Fibroblast of skin of abdomen (primary cell): ENCODE measurements around the gene FTH1.
A peak's percentile ranks its signal among the peaks of the same experiment; 100 is the strongest.
"Not testable (repeated sequence)": the region's sequence is repeated elsewhere in the genome, so short reads cannot be mapped to it uniquely, and the experiment has no call there.

Experiments
- DNase-seq: peaks from one replicate; pipeline ENCODE4 v3.0.0-alpha.2; 2013

FTH1 gene

DNA sequence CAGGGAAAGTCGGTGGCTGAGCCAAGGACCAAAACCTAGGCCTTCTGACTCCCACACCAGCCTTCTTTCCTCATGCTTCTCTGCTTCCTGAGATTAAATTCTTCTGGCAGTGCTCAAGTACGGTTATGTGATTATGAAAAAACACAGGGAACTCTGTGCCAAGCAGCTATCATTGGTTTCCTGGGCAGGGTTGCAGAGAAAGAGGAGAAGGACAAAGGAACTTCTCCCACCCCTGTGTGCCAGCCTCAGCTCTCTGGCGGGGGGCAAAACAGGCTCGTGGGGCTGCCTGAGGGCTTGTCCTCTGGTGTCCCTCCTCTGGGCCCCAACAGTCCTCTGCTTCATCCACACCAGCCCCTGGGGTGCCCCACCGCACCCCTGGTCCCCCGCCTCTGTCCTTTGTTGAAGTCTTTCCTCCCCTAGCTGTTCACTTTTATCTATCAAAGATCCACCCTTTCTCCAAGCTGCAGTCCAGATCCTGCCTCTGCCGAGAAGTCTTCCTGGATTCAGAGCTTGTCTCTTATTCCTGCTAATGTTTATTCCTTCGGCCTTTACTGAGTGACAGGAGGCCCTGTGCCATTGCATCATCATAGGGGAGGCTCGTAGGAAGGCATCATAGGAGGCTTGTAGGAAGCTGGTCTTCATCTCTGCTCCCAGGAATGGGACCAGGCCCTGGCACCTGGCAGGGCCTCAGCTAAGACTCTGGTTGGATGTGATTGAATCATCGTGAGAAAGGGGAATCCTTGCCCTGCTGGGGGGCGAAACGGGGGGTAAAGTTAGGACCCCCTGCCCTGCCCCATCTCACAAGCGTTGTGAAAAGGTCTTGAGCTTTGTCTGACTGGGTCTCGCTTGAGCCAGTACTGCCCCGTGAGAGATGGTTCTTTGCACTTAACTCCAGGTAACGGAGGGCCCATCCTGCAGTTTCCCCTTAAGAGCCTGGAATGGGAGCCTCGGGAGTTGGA lies 11.5 kb upstream of the FTH1 start:
- DNase-seq = no peak

DNA sequence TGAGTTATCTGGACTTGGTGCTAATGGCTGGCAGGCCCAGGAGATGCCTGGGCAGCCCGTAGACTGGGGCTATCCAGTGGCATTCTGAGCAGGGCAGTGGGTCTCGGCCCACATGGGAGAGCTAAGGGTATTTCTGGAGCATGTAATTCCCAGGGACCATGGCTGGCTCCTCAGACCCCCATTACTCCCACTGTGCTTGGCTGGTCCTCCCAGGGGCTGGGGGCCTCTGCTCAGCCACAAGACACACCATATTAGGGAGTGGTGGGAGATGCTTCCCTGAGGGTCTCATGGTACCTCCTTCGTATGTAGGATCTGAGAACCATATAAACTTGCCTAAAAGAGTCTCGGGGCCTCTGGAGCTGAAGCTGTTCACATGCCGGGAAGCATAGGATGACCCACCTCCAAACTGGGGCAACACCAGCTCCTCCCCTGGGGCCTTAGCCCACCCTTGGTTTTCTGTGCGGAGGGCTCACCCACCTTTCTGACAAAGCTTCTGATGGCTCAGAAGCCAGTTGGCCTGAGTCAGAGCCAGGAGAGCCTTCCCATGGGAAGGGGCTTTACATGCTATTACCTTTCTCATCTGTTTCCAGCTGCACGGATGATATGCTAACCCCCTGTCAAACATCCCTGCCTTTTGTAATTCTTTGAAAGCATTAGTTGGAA lies 9.5 kb upstream of the FTH1 start:
- no peak for DNase-seq

GRCh38 chr11:61976420-61976800 lies 9.0 kb upstream of the FTH1 start:
- no peak for DNase-seq

DNA sequence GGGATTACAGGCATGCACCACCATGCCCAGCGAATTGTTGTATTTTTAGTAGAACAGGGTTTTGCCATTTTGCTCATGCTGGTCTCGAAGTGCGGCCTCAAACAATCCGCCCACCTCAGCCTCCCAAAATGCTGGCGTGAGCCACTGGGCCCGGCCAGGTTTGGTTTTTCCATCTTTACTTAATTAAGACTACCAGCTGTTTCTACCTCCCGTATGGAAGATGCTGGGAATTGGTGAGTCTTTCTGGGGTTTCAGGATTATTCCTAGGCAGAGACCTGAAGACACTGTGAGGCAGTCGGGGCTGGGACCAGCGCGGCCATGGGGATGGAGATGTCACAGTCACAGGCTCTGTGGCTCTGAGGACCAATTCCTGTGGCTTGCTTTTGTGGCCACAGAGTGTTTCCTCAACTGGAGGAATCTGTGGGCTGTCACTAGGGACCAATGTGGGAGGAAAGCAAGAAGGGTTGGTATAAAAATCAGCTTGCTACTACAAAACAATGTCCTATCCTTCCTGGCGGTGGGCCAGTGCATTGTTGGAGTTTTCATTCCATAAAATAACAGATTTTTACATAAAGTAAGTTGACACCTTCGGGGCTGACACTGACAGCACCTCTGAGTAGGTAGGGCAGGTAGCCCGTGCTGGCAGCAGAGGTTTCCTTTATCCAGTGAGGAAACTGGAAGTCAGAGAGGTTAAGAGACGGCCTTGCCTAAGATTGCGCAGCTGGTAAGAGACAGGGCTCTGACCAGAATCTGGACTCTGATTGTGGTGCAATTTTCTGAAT lies 8.4 kb upstream of the FTH1 start:
- DNase-seq = no peak

GRCh38 chr11:61974766-61975631 lies 7.6 kb upstream of the FTH1 start:
- no peak for DNase-seq

- DNase-seq = no peak
Observed at GRCh38 chr11:61973476-61974162, 6.2 kb upstream of the FTH1 start.

DNA sequence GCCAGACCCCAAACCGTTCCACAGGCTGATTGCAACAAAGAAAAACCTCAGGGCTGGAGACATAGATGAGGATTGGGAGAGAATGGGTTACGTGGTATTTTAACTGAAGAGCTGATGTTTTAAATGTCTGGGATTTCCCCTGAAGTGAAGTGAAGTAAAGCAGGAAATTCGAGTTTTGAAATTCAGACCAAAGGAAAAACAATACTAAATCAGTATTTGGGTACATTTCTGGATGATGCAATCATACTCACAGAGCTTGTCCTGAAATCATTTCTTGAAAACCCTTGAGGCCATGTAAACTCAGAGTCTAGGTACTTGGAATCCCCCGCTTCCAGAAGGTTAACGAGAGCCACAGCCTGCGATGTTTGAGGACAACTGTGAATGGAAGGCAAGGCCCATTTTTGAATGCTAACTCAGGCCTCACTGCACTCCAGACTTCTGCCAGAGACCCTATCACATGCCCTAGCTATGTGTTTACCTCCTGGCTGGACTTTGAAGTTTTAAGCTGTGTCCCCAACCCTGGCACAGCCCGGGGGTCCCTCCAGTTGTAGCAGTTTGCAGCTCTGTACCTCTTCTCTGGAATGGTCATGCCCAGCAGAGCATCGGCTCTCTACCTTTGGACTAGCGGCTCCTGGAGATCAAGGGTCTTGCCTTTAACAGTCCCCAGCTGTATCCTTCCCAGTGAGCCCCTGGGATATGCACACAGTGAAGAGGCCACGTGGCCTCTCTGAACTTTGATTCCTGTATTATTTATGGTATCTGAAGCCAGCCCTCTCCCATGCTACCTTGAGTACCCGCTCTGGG lies 5.4 kb upstream of the FTH1 start:
- peak; percentile 96 for DNase-seq

GRCh38 chr11:61972112-61972671 lies 4.8 kb upstream of the FTH1 start:
- DNase-seq = no peak

DNA sequence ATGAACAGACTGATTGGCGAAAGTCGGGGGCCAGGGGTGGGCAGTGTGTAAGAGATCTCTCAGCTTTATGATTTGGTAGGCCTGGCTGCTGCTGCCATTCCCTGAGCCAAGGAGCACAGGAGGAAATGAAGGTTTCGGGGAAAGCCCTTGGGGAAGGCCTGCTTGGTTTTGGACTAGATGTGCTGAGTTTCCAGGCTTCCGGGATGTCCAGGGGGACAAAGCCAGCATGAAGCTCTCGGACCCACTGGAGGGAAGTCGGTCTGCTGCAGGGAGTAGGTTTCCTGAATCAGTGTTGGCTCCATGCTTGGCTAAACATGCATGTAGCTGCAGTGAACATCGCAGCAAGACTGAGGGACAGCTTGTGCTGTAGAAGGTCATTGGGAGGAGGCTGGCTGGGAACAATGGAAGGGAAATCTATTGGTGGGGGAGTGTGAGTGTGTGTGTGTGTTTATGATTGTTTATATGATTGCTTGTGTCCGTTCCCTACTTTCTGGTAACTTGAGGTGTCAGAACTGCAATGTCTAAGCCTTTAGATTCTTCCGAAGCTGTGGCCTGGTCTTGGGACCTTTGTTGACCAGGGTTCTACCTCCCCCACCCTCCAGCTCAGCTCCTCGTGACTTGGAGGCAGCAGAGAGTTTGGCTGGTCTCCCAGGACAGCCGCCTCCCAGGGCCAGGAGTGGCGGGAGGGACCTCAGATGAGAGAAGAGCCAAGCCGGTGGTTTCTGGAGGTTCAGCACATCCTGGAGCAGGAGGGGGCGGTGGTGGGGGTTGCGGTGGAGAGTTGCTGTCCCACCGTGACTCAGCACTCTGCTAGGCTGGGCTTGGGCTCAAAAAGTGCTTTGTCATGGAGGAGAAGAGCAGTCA lies 4.0 kb upstream of the FTH1 start:
- peak; percentile 100 for DNase-seq

DNA sequence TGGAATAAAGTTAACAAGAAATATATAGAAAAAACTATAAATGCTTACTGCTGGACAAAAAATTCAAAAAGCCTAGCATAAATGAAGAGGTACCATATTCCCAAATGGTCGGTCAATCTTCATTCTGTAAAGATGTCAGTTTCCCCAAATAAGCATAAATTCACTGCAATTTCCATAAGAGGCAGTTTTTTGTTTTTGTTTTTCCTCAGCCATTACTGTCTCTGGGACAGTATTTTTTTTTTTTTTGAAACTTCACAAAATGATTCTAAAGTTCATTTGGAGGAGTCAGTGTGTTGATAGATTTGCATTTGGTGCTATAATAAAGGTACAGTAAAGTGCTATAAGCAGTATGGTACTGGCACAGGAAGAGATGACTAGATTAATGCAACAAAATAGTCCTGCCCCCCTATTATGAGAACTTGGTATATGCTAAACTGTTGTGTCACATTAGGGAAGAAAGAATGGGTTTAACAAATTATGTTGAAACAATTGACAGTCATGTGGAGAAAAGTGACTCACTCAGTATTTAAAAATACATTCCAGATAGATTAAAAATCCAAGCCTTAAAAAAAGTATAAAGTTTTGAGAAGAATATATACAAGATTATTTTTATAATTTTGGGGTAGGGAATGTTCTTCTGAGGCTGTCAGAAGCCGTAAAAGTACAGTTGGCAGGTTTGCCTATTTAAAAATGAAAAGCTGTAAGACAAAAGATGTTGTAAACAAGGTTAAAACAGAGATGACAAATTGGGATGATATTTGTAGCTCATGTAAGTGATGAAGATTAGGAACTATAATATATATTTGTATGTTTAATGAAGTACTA lies 2.6 kb upstream of the FTH1 start:
- peak; percentile 90 for DNase-seq

- no peak for DNase-seq
Observed at GRCh38 chr11:61969391-61969758, 1.9 kb upstream of the FTH1 start.

- DNase-seq = no peak
Observed at GRCh38 chr11:61968758-61969390, 1.4 kb upstream of the FTH1 start.

DNA sequence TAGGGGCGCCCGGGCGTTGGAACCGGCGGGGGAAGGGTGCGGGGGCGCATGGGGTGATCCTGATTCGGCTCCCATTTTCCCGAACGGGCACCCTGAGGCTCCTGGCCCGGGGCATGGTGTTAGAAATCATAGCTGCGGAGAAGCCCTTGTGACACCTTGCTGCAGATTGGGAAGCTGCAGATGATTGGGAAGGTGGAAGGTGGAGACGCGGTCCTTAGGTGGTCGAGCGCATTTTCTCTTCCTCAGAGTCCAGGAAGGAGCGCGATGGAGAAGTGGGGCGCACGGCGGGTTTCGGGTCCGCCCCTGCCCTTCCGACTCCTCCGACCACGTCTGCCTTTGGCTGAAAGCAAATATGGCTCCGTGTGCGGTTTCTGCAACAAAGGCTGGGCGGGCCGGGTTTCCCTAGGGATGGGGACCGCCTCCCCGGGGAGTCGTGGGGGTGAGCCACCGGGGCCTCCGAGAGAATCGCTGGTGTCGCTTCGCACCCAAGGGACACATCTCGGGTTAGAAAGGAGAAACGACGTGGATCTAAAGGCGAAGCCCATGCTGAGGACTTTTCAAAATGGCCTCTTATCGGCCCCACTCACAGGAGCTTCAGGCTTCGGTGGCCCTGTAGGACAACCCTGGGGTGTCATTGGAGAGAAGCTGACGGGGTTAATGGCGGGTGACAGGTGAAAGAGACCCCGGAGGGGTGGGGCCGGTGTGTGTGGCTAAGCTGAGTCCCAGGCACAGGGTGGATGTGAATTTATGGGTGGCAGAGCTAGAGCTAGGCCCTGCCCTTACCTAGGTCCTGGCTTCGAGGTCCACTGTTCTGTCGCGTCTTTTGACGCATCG lies 707 bp upstream of the FTH1 start:
- no peak for DNase-seq

DNA sequence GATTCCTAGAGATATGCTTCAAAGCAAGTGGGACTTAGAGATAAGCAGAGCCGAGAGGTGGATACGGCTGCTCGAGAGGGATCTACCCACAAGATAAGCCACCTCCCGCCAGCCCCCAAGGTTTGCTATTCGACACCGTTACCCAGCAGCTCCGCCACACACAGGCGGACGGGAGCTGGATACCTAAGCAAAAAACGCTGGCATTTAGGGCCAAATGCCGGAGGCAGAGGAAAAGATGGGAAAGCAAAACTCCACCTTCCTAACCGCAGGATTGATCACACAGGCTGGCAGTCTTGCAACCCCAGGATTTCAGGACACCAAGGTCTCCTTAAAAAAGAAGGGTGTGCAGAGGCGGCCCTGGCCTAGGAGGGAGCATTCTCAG lies 709 bp downstream of the FTH1 start:
- no peak for DNase-seq

DNA sequence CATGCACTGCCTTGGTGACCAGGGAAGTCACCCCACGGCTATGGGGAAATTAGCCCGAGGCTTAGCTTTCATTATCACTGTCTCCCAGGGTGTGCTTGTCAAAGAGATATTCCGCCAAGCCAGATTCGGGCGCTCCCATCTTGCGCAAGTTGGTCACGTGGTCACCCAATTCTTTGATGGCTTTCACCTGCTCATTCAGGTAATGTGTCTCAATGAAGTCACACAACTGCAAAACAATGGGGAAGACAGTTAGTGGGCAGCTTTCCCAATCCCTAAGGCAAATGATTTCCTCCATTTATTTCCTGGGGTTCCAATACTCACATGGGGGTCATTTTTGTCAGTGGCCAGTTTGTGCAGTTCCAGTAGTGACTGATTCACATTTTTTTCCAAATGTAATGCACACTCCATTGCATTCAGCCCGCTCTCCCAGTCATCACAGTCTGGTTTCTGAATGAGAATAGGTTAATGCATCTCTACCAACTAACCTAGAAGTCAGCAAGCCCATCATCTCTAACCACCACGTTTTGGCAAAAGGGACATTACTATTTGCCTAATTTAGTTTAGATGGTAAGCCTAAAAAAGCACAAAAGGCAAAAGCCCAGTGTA lies 2.7 kb downstream of the FTH1 start:
- not testable (repeated sequence) for DNase-seq

- no peak for DNase-seq
Observed at GRCh38 chr11:61964058-61964665, 3.3 kb downstream of the FTH1 start.
